ENCODE data around the gene KIF5A.

Gene KIF5A

GRCh38 chr12:57618966-57619433, 69.2 kb downstream of the KIF5A start:
- FAIRE-seq: no peak
- DNase-seq (ENCODE audit: low spot score): no peak

DNA sequence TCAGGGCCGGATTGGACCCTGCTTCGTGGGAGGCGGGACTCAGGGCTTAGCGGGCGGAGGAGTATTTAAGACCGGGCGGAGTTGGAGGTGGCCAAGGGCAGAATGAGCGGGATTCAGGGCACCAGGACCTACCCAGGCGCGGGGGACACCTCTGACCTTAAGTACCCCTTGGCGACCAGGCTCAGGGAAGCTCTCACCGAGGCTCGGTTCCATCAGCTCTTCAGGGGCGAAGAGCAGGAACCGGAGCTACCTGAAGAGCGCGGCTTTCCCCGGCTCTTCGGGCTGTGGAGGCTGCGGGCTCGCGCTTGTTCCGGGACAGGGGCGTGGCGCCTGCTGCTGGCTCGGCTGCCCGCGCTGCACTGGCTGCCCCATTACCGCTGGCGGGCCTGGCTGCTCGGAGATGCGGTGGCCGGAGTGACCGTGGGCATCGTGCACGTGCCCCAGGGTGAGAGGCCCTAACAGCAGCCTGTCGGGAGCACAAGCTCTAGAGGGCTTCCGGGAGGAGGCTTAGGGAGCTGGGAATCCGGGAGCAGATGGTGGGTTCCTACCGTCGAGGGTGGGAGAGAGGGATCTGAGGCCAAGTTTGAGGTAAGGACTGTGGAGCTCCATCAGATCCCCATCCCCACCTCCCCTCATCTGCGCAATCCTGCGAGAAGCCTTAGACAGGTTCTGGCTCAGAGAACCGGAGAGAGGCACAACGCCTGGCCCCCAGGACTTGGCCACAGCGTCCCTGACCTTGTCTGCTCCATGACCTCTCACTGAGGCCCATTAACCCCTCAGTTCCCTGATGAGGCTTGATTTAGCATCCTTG, 69.8 kb downstream of the KIF5A start:
- FAIRE-seq (no peak), DNase-seq (ENCODE audit: low spot score) (no peak)

GRCh38 chr12:57620245-57620935, 70.5 kb downstream of the KIF5A start:
- FAIRE-seq: no peak
- DNase-seq (ENCODE audit: low spot score): no peak

DNA sequence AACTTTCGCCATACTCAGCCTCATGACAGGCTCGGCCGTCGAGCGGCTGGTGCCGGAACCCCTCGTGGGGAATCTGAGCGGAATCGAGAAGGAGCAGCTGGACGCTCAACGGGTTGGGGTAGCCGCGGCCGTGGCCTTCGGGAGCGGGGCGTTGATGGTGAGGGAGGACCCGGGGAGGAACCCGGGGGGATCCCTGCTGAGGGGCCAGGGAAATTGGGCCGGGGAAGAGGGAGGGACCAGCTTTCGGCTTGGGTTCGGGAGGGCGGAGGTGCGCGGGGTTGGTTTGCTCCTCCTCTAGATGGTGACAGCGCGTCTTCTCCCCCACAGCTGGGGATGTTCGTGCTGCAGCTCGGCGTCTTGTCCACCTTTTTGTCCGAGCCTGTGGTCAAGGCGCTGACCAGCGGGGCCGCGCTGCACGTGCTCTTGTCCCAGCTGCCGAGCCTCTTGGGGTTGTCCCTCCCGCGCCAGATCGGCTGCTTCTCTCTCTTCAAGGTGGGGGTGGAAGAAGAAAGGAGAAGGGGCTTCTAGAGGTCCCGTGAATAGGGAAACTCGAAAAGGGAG, 71.2 kb downstream of the KIF5A start:
- FAIRE-seq (no peak), DNase-seq (ENCODE audit: low spot score) (no peak)

DNA sequence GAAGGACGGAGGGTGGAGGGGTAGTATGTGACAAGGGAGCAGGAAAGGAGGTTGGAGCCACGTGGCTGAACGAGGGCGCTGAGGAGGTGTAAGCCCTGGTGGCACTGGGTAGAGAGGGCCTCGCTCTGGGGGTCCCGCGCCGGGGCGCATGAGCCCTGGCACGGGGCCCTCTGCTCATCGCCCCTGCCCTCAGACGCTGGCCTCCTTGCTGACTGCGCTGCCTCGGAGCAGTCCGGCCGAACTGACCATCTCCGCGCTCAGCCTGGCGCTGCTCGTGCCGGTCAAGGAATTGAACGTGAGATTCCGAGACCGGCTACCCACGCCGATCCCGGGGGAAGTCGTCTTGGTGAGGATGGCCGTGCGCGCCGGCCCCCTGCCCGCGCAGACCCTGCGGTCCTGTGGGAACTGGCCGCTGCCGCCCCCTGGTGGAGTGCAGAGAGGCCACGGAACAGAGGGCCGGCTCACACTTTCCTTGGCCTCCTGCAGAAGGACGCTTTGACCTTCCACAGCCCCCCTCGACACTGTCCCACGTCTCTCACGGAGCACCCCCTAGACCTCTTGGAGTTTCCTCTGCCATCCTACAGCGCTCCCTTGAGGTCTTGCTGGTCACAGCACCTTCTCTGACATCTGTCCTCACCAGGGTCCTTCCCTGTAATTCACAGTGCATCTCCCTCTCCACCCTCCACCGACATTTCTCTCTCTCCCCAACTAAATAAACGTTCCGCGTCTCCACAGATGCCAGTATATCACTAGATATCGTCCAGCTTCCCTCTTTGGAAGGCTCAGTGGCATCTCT, 71.9 kb downstream of the KIF5A start:
- FAIRE-seq (no peak), DNase-seq (ENCODE audit: low spot score) (peak; percentile 72)

DNA sequence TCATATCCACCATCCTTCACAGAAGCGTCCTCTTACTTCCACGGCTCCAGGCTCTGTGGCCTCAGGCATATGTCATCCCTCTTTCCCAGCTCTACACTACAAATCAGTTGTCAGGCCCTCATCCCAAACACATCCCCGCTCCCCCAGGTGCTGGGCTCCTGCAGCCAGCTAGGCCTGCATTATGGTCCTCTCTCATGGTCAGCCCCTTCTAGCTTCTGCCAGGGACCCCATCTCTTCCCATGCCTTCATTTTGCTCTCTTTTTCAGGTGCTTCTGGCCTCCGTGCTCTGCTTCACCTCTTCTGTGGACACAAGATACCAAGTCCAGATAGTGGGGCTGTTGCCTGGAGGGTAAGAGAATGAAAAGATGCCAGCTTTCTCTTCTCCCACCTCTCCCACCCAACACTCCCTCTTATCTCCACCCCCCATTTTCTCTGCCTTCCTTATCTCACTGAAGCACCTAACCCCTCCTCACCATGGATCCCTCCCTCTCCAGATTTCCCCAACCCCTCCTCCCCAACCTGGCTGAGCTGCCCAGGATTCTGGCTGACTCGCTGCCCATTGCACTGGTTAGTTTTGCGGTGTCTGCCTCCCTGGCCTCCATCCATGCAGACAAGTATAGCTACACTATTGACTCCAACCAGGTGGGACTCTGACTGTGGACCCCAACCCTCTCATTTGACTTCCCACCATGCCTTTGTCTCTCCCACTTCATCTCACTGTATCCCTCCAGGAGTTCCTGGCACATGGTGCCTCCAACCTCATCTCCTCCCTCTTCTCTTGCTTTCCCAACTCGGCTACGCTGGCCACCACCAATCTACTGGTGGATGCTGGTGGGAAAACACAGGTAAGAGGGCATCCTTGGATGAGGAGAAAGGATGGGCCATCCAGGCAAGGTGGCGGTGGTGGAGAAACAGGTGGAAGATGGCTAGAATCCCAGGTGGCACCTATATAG, 72.7 kb downstream of the KIF5A start:
- no peak for FAIRE-seq
- no peak for DNase-seq (ENCODE audit: low spot score)

GRCh38 chr12:57623385-57623784, 73.5 kb downstream of the KIF5A start:
- DNase-seq (ENCODE audit: low spot score) (no peak), FAIRE-seq (no peak)

DNA sequence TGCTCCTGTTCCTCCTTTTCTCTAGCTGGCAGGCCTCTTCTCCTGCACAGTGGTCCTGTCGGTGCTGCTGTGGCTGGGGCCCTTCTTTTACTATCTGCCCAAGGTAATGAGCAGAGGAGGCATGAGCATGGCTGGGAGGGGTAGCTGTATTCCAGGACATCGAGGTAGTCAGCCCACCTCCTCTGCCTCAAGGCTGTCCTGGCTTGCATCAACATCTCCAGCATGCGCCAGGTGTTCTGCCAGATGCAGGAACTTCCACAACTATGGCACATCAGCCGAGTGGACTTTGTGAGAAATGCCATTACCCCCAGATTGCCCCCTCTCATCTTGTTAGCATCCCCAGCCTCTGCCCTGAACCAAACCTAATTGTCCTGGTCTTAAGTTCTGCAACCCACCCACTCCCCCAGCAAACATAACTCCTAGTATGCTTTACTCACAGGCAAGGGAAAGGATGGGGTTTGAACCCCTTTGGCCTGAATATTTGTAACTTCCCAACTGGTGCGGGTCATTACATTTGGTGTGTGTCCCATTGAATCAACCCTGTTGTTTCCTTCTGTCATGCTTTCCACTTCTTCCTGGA, 74.1 kb downstream of the KIF5A start:
- DNase-seq (ENCODE audit: low spot score): no peak

GRCh38 chr12:57624441-57625220, 74.8 kb downstream of the KIF5A start:
- no peak for DNase-seq (ENCODE audit: low spot score)
- FAIRE-seq: no peak

More for the DNA sequence above, 74.1 kb downstream of the KIF5A start:
- FAIRE-seq: no peak

DNA sequence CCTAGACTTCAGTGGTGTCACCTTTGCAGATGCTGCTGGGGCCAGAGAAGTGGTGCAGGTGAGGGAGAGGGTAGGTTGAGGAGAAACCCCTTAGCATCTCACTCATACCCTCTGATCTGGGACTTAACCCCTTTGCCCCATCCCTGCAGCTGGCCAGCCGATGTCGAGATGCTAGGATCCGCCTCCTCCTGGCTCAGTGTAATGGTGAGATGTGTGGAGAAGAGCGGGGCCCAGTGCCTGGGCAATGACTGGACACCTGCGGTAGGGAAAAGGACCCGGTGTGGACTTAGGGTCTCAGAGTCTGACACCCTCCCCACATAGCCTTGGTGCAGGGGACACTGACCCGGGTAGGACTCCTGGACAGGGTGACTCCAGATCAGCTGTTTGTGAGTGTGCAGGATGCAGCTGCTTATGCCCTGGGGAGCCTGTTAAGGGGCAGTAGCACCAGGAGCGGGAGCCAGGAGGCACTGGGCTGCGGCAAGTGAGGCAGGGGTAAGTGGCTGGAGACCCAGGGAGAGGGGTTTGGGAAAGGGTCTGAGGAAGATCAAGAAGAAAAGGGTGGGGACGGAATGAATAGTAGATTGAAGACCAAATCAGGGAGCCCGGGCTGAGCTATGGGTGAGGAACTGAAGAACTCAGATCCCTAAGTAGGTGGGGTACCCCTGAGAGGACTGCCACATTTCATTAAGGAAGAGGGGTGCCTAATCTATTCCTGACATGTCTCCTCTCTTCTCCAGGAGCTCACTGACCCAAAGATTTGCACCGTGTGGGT, 75.6 kb downstream of the KIF5A start:
- FAIRE-seq (no peak), DNase-seq (ENCODE audit: low spot score) (no peak)

DNA sequence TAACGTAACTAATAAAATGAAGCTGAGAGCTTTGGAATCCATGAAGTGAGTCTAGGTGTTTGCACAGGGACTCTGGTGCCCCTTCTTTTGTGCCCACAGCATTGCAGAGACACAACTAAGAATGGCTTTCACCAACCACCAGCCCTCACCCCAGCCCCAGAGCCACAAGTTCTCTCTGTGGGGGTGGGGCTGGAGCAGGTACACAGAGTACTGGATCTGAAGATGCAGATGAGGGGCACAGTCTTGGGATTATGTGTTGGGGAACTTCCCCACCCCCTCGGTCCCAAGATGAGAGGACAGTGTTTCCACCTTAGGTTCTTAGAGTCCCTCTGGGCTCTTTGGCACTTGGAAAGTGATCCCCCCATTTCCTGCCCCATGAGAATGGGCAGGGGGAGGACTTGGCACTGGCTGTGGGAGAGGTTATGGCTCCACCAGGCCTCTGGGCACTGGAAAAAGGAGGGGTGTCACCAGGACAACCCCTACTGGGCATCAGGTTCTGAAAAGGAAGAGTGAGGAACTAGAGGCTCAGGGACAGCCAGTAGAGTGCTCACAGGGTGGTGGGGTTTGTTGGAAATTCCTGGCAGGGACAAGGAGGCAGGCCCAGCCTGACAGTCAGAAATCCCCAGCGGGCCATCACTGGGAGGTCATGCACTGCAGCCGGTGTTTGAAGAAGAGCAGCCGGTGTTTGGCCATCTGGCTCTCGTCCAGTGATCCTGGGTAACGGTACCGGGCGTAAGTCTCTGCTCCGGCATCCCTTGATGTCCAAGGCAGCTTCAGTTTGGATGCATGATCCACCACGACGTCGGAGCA, 76.5 kb downstream of the KIF5A start:
- no peak for FAIRE-seq
- no peak for DNase-seq (ENCODE audit: low spot score)

DNA sequence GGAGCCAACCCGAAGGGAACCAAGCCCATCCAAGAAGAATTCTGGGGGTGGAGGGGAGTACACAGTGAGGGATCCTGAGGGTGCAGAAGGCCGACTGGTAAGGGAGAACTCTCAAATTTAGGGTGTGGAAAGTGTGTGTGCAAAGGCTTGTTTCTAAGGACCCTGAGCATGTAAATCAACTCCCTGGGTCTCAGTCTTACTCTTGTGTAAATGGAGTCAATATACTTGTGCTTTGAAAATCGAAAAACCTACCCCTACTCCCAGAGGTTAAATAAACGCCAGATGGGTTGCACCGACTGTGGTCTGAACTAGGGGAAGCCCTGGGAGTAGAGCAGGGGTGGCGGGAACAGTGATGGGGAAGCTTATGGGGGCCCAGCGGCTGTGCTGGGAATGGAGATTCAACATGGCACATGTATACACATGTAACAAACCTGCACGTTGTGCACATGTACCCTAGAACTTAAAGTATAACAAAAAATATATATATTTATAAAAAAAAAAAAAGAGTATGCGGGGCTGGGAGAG, 77.1 kb downstream of the KIF5A start:
- DNase-seq (ENCODE audit: low spot score): no peak
- no peak for FAIRE-seq

GRCh38 chr12:57627501-57628279, 77.8 kb downstream of the KIF5A start:
- FAIRE-seq: no peak
- DNase-seq (ENCODE audit: low spot score): no peak

- DNase-seq (ENCODE audit: low spot score): no peak
- no peak for FAIRE-seq
Observed at GRCh38 chr12:57628280-57629191, 78.7 kb downstream of the KIF5A start.

GRCh38 chr12:57629897-57630471, 80.1 kb downstream of the KIF5A start:
- FAIRE-seq (no peak), DNase-seq (ENCODE audit: low spot score) (no peak)

All from urothelium cell line (cell line).